ENCODE results near the gene PLA2G4B.

DNA sequence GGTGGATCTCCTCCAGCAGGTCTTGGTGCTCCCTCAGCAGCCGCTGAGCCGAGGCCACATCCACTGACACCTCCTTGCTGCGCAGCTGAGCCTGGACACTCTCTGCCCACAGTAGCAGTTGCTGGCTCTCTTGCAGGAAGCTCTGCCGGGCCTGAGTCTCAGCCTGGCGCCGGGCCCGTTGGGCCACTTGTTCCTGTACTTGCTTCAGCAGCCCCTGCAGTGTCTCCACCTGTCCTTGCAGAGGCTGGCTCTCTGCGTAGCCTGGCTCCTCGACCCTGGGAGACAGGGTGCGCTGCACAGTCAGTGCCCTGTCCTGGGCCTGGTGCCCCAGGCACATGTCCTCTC, 39.7 kb downstream of the PLA2G4B start:
- TF ChIP-seq CREB1 (IDR thresholded peaks at IDR 0.05; ENCODE audit: low read depth) (no peak), MAX (IDR thresholded peaks at IDR 0.05) (no peak), EGR1 (IDR thresholded peaks at IDR 0.05) (no peak), CEBPB (IDR thresholded peaks at IDR 0.05) (no peak), FOXM1 (IDR thresholded peaks at IDR 0.05; ENCODE audit: borderline replicate concordance, low read depth) (no peak), NFIC (IDR thresholded peaks at IDR 0.05) (no peak), EP300 (IDR thresholded peaks at IDR 0.05; ENCODE audit: borderline replicate concordance) (no peak)
- TF ChIP-seq, protein P1, sequence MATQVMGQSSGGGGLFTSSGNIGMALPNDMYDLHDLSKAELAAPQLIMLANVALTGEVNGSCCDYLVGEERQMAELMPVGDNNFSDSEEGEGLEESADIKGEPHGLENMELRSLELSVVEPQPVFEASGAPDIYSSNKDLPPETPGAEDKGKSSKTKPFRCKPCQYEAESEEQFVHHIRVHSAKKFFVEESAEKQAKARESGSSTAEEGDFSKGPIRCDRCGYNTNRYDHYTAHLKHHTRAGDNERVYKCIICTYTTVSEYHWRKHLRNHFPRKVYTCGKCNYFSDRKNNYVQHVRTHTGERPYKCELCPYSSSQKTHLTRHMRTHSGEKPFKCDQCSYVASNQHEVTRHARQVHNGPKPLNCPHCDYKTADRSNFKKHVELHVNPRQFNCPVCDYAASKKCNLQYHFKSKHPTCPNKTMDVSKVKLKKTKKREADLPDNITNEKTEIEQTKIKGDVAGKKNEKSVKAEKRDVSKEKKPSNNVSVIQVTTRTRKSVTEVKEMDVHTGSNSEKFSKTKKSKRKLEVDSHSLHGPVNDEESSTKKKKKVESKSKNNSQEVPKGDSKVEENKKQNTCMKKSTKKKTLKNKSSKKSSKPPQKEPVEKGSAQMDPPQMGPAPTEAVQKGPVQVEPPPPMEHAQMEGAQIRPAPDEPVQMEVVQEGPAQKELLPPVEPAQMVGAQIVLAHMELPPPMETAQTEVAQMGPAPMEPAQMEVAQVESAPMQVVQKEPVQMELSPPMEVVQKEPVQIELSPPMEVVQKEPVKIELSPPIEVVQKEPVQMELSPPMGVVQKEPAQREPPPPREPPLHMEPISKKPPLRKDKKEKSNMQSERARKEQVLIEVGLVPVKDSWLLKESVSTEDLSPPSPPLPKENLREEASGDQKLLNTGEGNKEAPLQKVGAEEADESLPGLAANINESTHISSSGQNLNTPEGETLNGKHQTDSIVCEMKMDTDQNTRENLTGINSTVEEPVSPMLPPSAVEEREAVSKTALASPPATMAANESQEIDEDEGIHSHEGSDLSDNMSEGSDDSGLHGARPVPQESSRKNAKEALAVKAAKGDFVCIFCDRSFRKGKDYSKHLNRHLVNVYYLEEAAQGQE (IDR thresholded peaks at IDR 0.05; ENCODE audit: low read depth) = no peak
